Spleen (tissue), 11 donors: ENCODE measurements around the gene DIDO1. TPM values are rescaled to one million over a fixed set of nuclear protein-coding genes. Genes with fewer than 3 reads are reported as not detected.

Experiments used
- DNase-seq: peaks from one replicate; pipeline ENCODE4 v3.0.0-alpha.2; 2020
- H3K27ac ChIP-seq, 8 donors: fragments of 200-600 bp; sonication (generic) in 7 of 8; 1 replicate in 4 of 8; 2 replicates in 4 of 8; pipeline versions ENCODE4 v1.5.0 to v1.8.0; 2016 to 2021; ENCODE audit warnings: inconsistent platforms in 4 of 8, mild to moderate bottlenecking in 4 of 8, moderate library complexity in 1 of 8
- H3K27me3 ChIP-seq, 7 donors: fragments of 200-600 bp; sonication (generic) in 6 of 7; replicated peaks in 1 of 7; 1 replicate in 4 of 7; 2 replicates in 3 of 7; pipeline versions ENCODE4 v1.5.0 to v1.8.0; 2016 to 2021; ENCODE audit warnings: inconsistent platforms in 3 of 7, mild to moderate bottlenecking in 1 of 7
- H3K36me3 ChIP-seq, 6 donors: fragments of 200-600 bp; sonication (generic) in 5 of 6; 1 replicate in 4 of 6; 2 replicates in 2 of 6; pipeline versions ENCODE4 v1.5.0 to v1.8.0; 2016 to 2021; ENCODE audit warnings: inconsistent platforms in 2 of 6
- H3K4me1 ChIP-seq, 6 donors: fragments of 200-600 bp; sonication (generic) in 5 of 6; 1 replicate in 3 of 6; 2 replicates in 3 of 6; pipeline versions ENCODE4 v1.5.0 to v1.8.0; 2016 to 2021; ENCODE audit warnings: inconsistent platforms in 3 of 6
- H3K4me3 ChIP-seq, 8 donors: fragments of 200-600 bp; sonication (generic) in 7 of 8; 1 replicate in 4 of 8; 2 replicates in 4 of 8; pipeline versions ENCODE4 v1.5.0 to v1.8.0; 2016 to 2021; ENCODE audit warnings: inconsistent platforms in 4 of 8, mild to moderate bottlenecking in 4 of 8, moderate library complexity in 2 of 8
- H3K9me3 ChIP-seq, 8 donors: fragments of 200-600 bp; sonication (generic) in 7 of 8; 1 replicate in 4 of 8; 2 replicates in 4 of 8; pipeline versions ENCODE4 v1.5.0 to v1.8.0; 2016 to 2021; ENCODE audit warnings: inconsistent platforms in 4 of 8
- CTCF ChIP-seq, 11 experiments: fragments of 200-600 bp in 7 of 11; fragments of 450-650 bp in 4 of 11; sonication (generic) in 4 of 11; IDR thresholded peaks in 8 of 11; conservative IDR thresholded peaks in 3 of 11; 1 replicate in 7 of 11; 2 replicates in 4 of 11; pipeline versions ENCODE4 v1.4.0 to v1.8.0; 2016 to 2021; ENCODE audit warnings: antibody characterized with exemption in 11 of 11, inconsistent platforms in 4 of 11, mild to moderate bottlenecking in 1 of 11
- POLR2A ChIP-seq, 3 donors: fragments of 450-650 bp; IDR thresholded peaks; one replicate each; pipeline ENCODE4 v1.5.1; 2017; ENCODE audit warnings: antibody characterized with exemption in 3 of 3, mild to moderate bottlenecking in 1 of 3
- POLR2AphosphoS5 ChIP-seq, 3 donors: sonication (generic); formaldehyde crosslinking; IDR thresholded peaks; one replicate each; pipeline ENCODE4 v1.5.1; 2017; ENCODE audit warnings: antibody characterized with exemption in 3 of 3
- WGBS, 5 donors: extraction: QIAGEN DNeasy Blood & Tissue Kit in 3 of 5; methylation state at CpG; one replicate each; pipeline versions ENCODE4 v1.1.5 to v1.1.7; 2013 to 2018; 5-methylcytosine and 5-hydroxymethylcytosine counted together
- intact Hi-C: fragments of 100-400 bp; cut with DNase I; formaldehyde crosslinking; loops from one replicate; pipeline ENCODE4 v1.15.0; 2023; ENCODE audit warnings: low total_unique reads
- polyA plus RNA-seq, 3 donors: library from polyadenylated mRNA; stranded (reverse); fragments of 200-250 nt; gene quantifications; one replicate each; pipeline ENCODE4 v1.2.1, GENCODE V29; 2013
- total RNA-seq, 7 donors: library from RNA; depleted of rRNA in 3 of 7; stranded (reverse); fragments of >200 nt in 3 of 7; fragmentation: NEBNext Ultra II Directional in 4 of 7; extraction: Animal tissue kit (Norgen Biotek cat#: 25700) in 4 of 7; gene quantifications; one replicate each; pipeline versions ENCODE4 v1.1.0 to v1.2.1, GENCODE V29; 2016 to 2021
- donor health status: healthy with polysubstance abuse.
- donor health status: DM: no; HTN: no; CAD: no; lungs with moderate emphysema.
- donor health status: DM: no; HTN: no; CAD: no.
- donor health status: Bipolar disorder and iron deficiency.
- donor health status: healthy.
- donor health status: DM: no; HTN: no; CAD: no.
- donor health status: DM: yes; HTN: yes; CAD: no.

DIDO1 gene
- total and polyA plus RNA-seq, 10 donors = 17.4 to 79.6 (median 66.9) TPM

GRCh38 chr20:62969939-62970306 lies 43.6 kb upstream of the DIDO1 start:
- Histone ChIP-seq H3K27me3 (peaks cover 0 to 53% (median 40%) of the 10 kb centered on the region in 7 donors), H3K4me3 (no peak overlapping the region), H3K9me3 (no peaks in the 10 kb centered on the region), H3K27ac (no peak overlapping the region), H3K4me1 (peaks cover 5 to 16% (median 13%) of the 10 kb centered on the region in 6 donors), H3K36me3 (peaks cover 0 to 26% (median 3%) of the 10 kb centered on the region in 6 donors)
- intact Hi-C loops = no loop called here
- DNase-seq = no peak
- 73 to 87% (median 83%) methylated on average over 8 of the region's 8 CpGs for WGBS, 5 donors
- TF ChIP-seq POLR2A (IDR thresholded peaks at IDR 0.05) (no peak), POLR2AphosphoS5 (IDR thresholded peaks at IDR 0.05) (peak in 1 of 3 donors; percentile 12)

- Histone ChIP-seq H3K36me3 (peaks cover 0 to 33% (median 8%) of the 10 kb centered on the region in 6 donors), H3K4me1 (peaks cover 5 to 16% (median 13%) of the 10 kb centered on the region in 6 donors), H3K27ac (no peak overlapping the region), H3K4me3 (no peak overlapping the region), H3K27me3 (peaks cover 0 to 47% (median 33%) of the 10 kb centered on the region in 7 donors), H3K9me3 (no peaks in the 10 kb centered on the region)
- WGBS, 5 donors = 48 to 61% (median 57%) methylated on average over 16 of the region's 16 CpGs
- TF ChIP-seq CTCF (IDR thresholded peaks at IDR 0.05 in 8 of 11, conservative IDR thresholded peaks at IDR 0.05 in 3 of 11) = no peak
- TF ChIP-seq POLR2A (IDR thresholded peaks at IDR 0.05) = no peak
- no peak for TF ChIP-seq POLR2AphosphoS5 (IDR thresholded peaks at IDR 0.05)
- DNase-seq = no peak
- intact Hi-C loops = no loop called here
Measured at GRCh38 chr20:62969179-62969760, 43.0 kb upstream of the DIDO1 start.

GRCh38 chr20:62968378-62969178 lies 42.3 kb upstream of the DIDO1 start:
- Histone ChIP-seq H3K9me3 (no peaks in the 10 kb centered on the region), H3K27me3 (peaks cover 0 to 40% (median 28%) of the 10 kb centered on the region in 7 donors), H3K4me1 (peaks cover 5 to 16% (median 13%) of the 10 kb centered on the region in 6 donors), H3K4me3 (no peak overlapping the region), H3K27ac (no peak overlapping the region), H3K36me3 (peaks cover 0 to 40% (median 14%) of the 10 kb centered on the region in 6 donors)
- DNase-seq = no peak
- TF ChIP-seq CTCF (IDR thresholded peaks at IDR 0.05 in 8 of 11, conservative IDR thresholded peaks at IDR 0.05 in 3 of 11) = no peak
- TF ChIP-seq POLR2AphosphoS5 (IDR thresholded peaks at IDR 0.05) = peak in 1 of 3 donors; percentile 7
- TF ChIP-seq POLR2A (IDR thresholded peaks at IDR 0.05) = no peak
- intact Hi-C loops = no loop called here
- WGBS, 5 donors = 70 to 81% (median 71%) methylated on average over 18 to 21 of the region's 21 CpGs

GRCh38 chr20:62967628-62968351 lies 41.5 kb upstream of the DIDO1 start:
- WGBS, 5 donors = 89 to 93% (median 91%) methylated on average over 24 to 27 of the region's 27 CpGs
- H3K36me3 ChIP-seq = peaks cover 0 to 47% (median 22%) of the 10 kb centered on the region in 6 donors
- TF ChIP-seq POLR2AphosphoS5 (IDR thresholded peaks at IDR 0.05) (peak in 1 of 3 donors; percentile 12), CTCF (IDR thresholded peaks at IDR 0.05 in 8 of 11, conservative IDR thresholded peaks at IDR 0.05 in 3 of 11) (no peak), POLR2A (IDR thresholded peaks at IDR 0.05) (no peak)
- no peaks in the 10 kb centered on the region for H3K9me3 ChIP-seq
- no peak overlapping the region for H3K27ac ChIP-seq
- H3K4me1 ChIP-seq = peaks cover 4 to 8% (median 7%) of the 10 kb centered on the region in 6 donors
- no peak overlapping the region for H3K4me3 ChIP-seq
- intact Hi-C loops = no loop called here
- H3K27me3 ChIP-seq = peaks cover 0 to 32% (median 20%) of the 10 kb centered on the region in 7 donors
- DNase-seq = no peak
